Neuronal stem cell (in vitro differentiated cells): ENCODE results near the gene MAST3.

Source experiments
- DNase-seq: peaks from one replicate; pipeline ENCODE4 v3.0.0-alpha.2; 2013; ENCODE audit warnings: low spot score
- H2AFZ ChIP-seq: one replicate; pipeline ENCODE4 v1.6.1; 2013; ENCODE audit warnings: mild to moderate bottlenecking, low read length, inconsistent platforms
- H2AK5ac ChIP-seq: 2 replicates; pipeline ENCODE4 v1.6.1; 2013; ENCODE audit warnings: low read depth, mild to moderate bottlenecking, inconsistent platforms, low read length, moderate library complexity, mixed read lengths
- H2BK120ac ChIP-seq: 2 replicates; pipeline ENCODE4 v1.6.1; 2013; ENCODE audit warnings: low read depth, mild to moderate bottlenecking, inconsistent platforms, low read length, moderate library complexity, mixed read lengths
- H2BK12ac ChIP-seq: one replicate; pipeline ENCODE4 v1.6.1; 2013; ENCODE audit warnings: low read length, inconsistent platforms
- H2BK15ac ChIP-seq: 2 replicates; pipeline ENCODE4 v1.6.1; 2013; ENCODE audit warnings: mild to moderate bottlenecking, low read length, inconsistent platforms, mixed read lengths
- H2BK5ac ChIP-seq: one replicate; pipeline ENCODE4 v1.6.1; 2013; ENCODE audit warnings: inconsistent platforms, mild to moderate bottlenecking, low read length, moderate library complexity
- H3K14ac ChIP-seq: one replicate; pipeline ENCODE4 v1.6.1; 2013; ENCODE audit warnings: low read length, inconsistent platforms
- H3K18ac ChIP-seq: 2 replicates; pipeline ENCODE4 v1.6.1; 2013; ENCODE audit warnings: low read length, inconsistent platforms
- H3K23ac ChIP-seq: 2 replicates; pipeline ENCODE4 v1.6.1; 2013; ENCODE audit warnings: low read depth, mild to moderate bottlenecking, mixed read lengths, low read length, inconsistent platforms; ENCODE audit not compliant: poor library complexity
- H3K27ac ChIP-seq: replicated peaks from 3 replicates; pipeline ENCODE4 v1.5.1; 2013; ENCODE audit warnings: low read length, inconsistent platforms
- H3K27me3 ChIP-seq, 3 experiments: 2 replicates each; pipeline ENCODE4 v1.6.1; 2013; ENCODE audit warnings: low read length in 3 of 3, mild to moderate bottlenecking in 2 of 3, inconsistent platforms in 1 of 3, low read depth in 1 of 3, mixed read lengths in 1 of 3, moderate library complexity in 1 of 3; ENCODE audit not compliant: control insufficient read depth in 3 of 3, insufficient read depth in 3 of 3
- H3K36me3 ChIP-seq, 2 donors: replicated peaks in 1 of 2; 2 replicates each; pipeline ENCODE4 v1.6.1; 2013; ENCODE audit warnings: low read length in 2 of 2; ENCODE audit not compliant: control insufficient read depth in 2 of 2, insufficient read depth in 2 of 2
- H3K4ac ChIP-seq: 2 replicates; pipeline ENCODE4 v1.6.1; 2013; ENCODE audit warnings: inconsistent platforms, mild to moderate bottlenecking, low read length, moderate library complexity
- H3K4me1 ChIP-seq, 2 donors: 1 replicate in 1 of 2; 2 replicates in 1 of 2; pipeline ENCODE4 v1.6.1; 2013; ENCODE audit warnings: low read length in 2 of 2, low read depth in 1 of 2; ENCODE audit not compliant: control insufficient read depth in 2 of 2, insufficient read depth in 1 of 2
- H3K4me2 ChIP-seq: one replicate; pipeline ENCODE4 v1.6.1; 2013; ENCODE audit warnings: mild to moderate bottlenecking, low read length, inconsistent platforms; ENCODE audit not compliant: insufficient read depth, poor library complexity, severe bottlenecking
- H3K4me3 ChIP-seq, 2 donors: 2 replicates each; pipeline ENCODE4 v1.5.1; 2013; ENCODE audit warnings: low read length in 2 of 2, mild to moderate bottlenecking in 2 of 2, inconsistent platforms in 1 of 2, moderate library complexity in 1 of 2
- H3K79me1 ChIP-seq: one replicate; pipeline ENCODE4 v1.6.1; 2013; ENCODE audit warnings: low read depth, mild to moderate bottlenecking, inconsistent platforms, low read length, moderate library complexity
- H3K9ac ChIP-seq: one replicate; pipeline ENCODE4 v1.6.1; 2013; ENCODE audit warnings: mild to moderate bottlenecking, low read depth, low read length, inconsistent platforms; ENCODE audit not compliant: poor library complexity
- H3K9me3 ChIP-seq, 2 donors: replicated peaks in 1 of 2; 2 replicates each; pipeline versions ENCODE3 to v1.6.1; 2013; ENCODE audit warnings: low read length in 2 of 2, mild to moderate bottlenecking in 2 of 2, inconsistent platforms in 1 of 2, low read depth in 1 of 2, mixed read lengths in 1 of 2, moderate library complexity in 1 of 2; ENCODE audit not compliant: control insufficient read depth in 2 of 2, insufficient read depth in 1 of 2
- H4K8ac ChIP-seq: one replicate; pipeline ENCODE4 v1.6.1; 2013; ENCODE audit warnings: low read depth, mild to moderate bottlenecking, inconsistent platforms, low read length, moderate library complexity
- H4K91ac ChIP-seq: one replicate; pipeline ENCODE4 v1.6.1; 2013; ENCODE audit warnings: low read length, low read depth, mild to moderate bottlenecking, inconsistent platforms; ENCODE audit not compliant: poor library complexity
- WGBS, 2 donors: extraction: QIAGEN DNeasy Blood & Tissue Kit; methylation state at CpG; one replicate each; pipeline ENCODE4 v1.1.7; 2013; ENCODE audit warnings: missing lambda C conversion rate in 2 of 2, mixed read lengths in 1 of 2; ENCODE audit not compliant: insufficient read length in 2 of 2, insufficient replicate concordance in 1 of 2; ENCODE audit errors: extremely low coverage in 2 of 2; 5-methylcytosine and 5-hydroxymethylcytosine counted together

MAST3 gene

DNA sequence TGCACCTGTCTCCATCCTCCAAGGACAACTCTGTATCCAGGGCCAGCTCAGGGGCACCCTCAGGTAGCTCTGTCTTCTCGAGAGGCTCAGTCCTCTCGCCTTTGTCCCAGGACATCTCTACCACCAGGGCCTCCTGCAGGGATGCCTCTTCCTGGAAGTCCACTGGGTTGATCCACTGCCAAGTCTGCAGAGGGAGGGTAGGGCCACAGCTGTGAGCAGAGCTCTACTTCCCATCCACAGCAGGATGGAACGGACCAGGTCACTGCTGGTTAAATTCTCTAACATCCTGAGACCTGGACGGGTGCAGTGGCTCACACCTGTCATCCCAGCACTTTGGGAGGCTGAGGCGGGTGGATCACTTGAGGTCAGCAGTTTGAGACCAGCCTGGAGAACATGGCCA, 37.7 kb upstream of the MAST3 start:
- H3K14ac ChIP-seq = no peak overlapping the region
- peaks cover 0 to 2% of the 10 kb centered on the region in 2 donors for H3K9me3 ChIP-seq
- H2BK5ac ChIP-seq = no peak overlapping the region
- peak overlapping the region; percentile 76 for H2AK5ac ChIP-seq
- no peak overlapping the region for H4K8ac ChIP-seq
- H3K9ac ChIP-seq = no peak overlapping the region
- no peak overlapping the region for H4K91ac ChIP-seq
- no peak for DNase-seq
- H3K4me1 ChIP-seq = no peaks in the 10 kb centered on the region
- H3K4me2 ChIP-seq = no peak overlapping the region
- no peak overlapping the region for H2BK15ac ChIP-seq
- H3K23ac ChIP-seq = no peak overlapping the region
- no peak overlapping the region for H3K18ac ChIP-seq
- H2AFZ ChIP-seq = no peak overlapping the region
- H2BK12ac ChIP-seq = no peak overlapping the region
- no peaks in the 10 kb centered on the region for H3K36me3 ChIP-seq
- H3K27me3 ChIP-seq = peaks cover 0 to 2% (median 0%) of the 10 kb centered on the region in 3 experiments
- no peak overlapping the region for H3K4ac ChIP-seq
- no peak overlapping the region for H3K4me3 ChIP-seq
- peak overlapping the region; percentile 42 for H2BK120ac ChIP-seq
- no peaks in the 10 kb centered on the region for H3K79me1 ChIP-seq
- H3K27ac ChIP-seq = no peak overlapping the region
- no CpG with 5 or more reads among the region's 5 CpGs for WGBS, 2 donors

DNA sequence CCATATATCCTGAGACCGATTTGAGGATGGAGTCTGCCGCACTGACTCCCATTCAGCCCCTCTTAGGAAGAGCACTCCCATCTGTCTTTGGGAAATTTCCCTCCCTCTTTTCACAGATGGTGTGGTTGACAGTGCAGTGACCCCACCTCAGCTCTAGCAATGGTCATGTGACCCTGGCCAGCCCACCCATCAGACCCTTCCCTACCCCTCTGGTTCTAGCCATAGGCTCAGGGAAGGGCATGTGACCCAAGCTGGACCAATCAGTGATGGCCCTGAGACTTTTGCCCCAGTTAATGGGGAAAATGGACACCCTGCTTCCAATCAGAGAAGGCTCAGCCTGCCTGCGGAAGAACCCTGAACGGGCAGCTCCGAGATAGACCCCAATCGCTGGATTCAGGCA, 37.1 kb upstream of the MAST3 start:
- Histone ChIP-seq H3K27ac (no peak overlapping the region), H3K4me2 (no peak overlapping the region), H3K79me1 (no peaks in the 10 kb centered on the region), H3K27me3 (peaks cover 0 to 2% (median 0%) of the 10 kb centered on the region in 3 experiments), H2BK15ac (no peak overlapping the region), H3K36me3 (no peaks in the 10 kb centered on the region), H2BK12ac (no peak overlapping the region), H3K4ac (no peak overlapping the region), H3K14ac (no peak overlapping the region), H3K4me1 (no peaks in the 10 kb centered on the region), H2BK120ac (no peak overlapping the region), H4K91ac (no peak overlapping the region), H3K18ac (no peak overlapping the region), H3K23ac (no peak overlapping the region), H3K4me3 (no peak overlapping the region), H4K8ac (no peak overlapping the region), H2BK5ac (no peak overlapping the region), H3K9ac (no peak overlapping the region), H2AFZ (peak overlapping the region; percentile 6), H2AK5ac (no peak overlapping the region), H3K9me3 (peaks cover 0 to 2% of the 10 kb centered on the region in 2 donors)
- DNase-seq = no peak
- no CpG with 5 or more reads among the region's 6 CpGs for WGBS, 2 donors

DNA sequence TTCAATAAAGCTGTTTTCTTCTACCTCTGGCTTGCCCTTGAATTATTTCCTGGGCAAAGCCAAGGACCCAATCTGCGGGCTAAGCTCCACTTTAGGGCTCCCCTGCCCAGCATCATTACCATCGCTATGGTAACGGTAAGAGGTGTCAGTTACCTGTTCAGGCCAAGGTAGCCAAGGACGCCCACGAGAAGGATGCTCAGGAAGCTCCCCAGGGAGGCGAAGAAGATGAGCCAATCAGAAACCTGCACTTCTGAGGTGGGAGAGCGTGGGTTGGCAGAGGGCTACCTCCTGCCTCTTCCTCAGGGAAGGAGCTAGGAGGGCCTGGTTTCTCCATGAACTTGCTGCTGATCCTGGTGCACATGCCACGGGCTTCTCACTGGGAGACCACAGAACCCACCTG, 35.5 kb upstream of the MAST3 start:
- Histone ChIP-seq H2BK5ac (no peak overlapping the region), H2AFZ (no peak overlapping the region), H3K14ac (no peak overlapping the region), H2AK5ac (no peak overlapping the region), H3K18ac (no peak overlapping the region), H4K8ac (no peak overlapping the region), H3K4me1 (no peaks in the 10 kb centered on the region), H4K91ac (no peak overlapping the region), H3K23ac (no peak overlapping the region), H3K36me3 (no peaks in the 10 kb centered on the region), H3K27ac (no peak overlapping the region), H3K79me1 (no peaks in the 10 kb centered on the region), H2BK12ac (no peak overlapping the region), H3K4me2 (no peak overlapping the region), H2BK15ac (no peak overlapping the region), H3K9me3 (peaks cover 0 to 5% of the 10 kb centered on the region in 2 donors), H3K4ac (no peak overlapping the region), H3K9ac (peak overlapping the region; percentile 44), H3K4me3 (no peak overlapping the region), H3K27me3 (peaks cover 0 to 2% (median 0%) of the 10 kb centered on the region in 3 experiments), H2BK120ac (no peak overlapping the region)
- no peak for DNase-seq
- no CpG with 5 or more reads among the region's 8 CpGs for WGBS, 2 donors

DNA sequence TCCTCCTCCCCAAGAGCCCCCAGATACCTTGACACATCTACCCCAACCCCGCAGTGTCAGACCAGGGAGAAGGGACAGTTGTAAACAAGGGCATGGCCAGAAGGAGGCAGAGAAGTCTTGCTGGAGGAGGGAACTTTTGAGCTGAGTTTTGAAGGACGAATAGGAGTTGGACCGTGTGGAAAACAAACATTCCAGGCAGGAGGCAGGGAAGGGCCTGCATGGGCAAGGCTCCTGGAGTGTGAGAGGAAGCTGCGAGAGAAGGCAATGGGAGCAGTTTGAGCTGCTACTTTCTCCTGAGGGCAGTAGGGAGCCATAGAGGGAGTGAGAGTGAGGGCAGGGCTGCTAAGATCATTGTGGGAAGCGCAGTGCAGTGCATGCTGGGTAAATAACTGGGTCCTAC, 34.1 kb upstream of the MAST3 start:
- Histone ChIP-seq H3K14ac (no peak overlapping the region), H2BK15ac (peak overlapping the region; percentile 67), H2AFZ (no peak overlapping the region), H3K4me1 (no peaks in the 10 kb centered on the region), H3K4me3 (peak overlapping the region in 1 of 2 donors; percentile 33), H3K36me3 (no peaks in the 10 kb centered on the region), H3K4me2 (no peak overlapping the region), H3K79me1 (no peaks in the 10 kb centered on the region), H3K9me3 (peaks cover 0 to 3% of the 10 kb centered on the region in 2 donors), H3K4ac (no peak overlapping the region), H2BK5ac (no peak overlapping the region), H3K18ac (peak overlapping the region; percentile 48), H3K27ac (no peak overlapping the region), H4K91ac (no peak overlapping the region), H3K27me3 (peaks cover 0 to 2% (median 0%) of the 10 kb centered on the region in 3 experiments), H2AK5ac (peak overlapping the region; percentile 75), H2BK12ac (peak overlapping the region; percentile 22), H4K8ac (no peak overlapping the region), H3K23ac (no peak overlapping the region), H3K9ac (no peak overlapping the region), H2BK120ac (no peak overlapping the region)
- no peak for DNase-seq
- WGBS, 2 donors = no CpG with 5 or more reads among the region's 5 CpGs
